Measurements from ENCODE around the gene ITIH4.
A peak's percentile ranks its signal among the peaks of the same experiment; 100 is the strongest.
"Not testable (repeated sequence)": the region's sequence is repeated elsewhere in the genome, so short reads cannot be mapped to it uniquely, and the experiment has no call there.

The ITIH4 gene

GRCh38 chr3:52783211-52783555, 47.3 kb downstream of the ITIH4 start:
- DNase-seq (ENCODE audit: low spot score): no peak

GRCh38 chr3:52782412-52783210, 47.9 kb downstream of the ITIH4 start:
- DNase-seq (ENCODE audit: low spot score): no peak

- DNase-seq (ENCODE audit: low spot score): no peak
These were observed 48.7 kb downstream of the ITIH4 start for GRCh38 chr3:52781741-52782140.

- no peak for DNase-seq (ENCODE audit: low spot score)
These were observed 50.5 kb downstream of the ITIH4 start for GRCh38 chr3:52779837-52780585.

- peak; percentile 57 for DNase-seq (ENCODE audit: low spot score)
These were observed 51.2 kb downstream of the ITIH4 start for GRCh38 chr3:52779011-52779836.

GRCh38 chr3:52777959-52778805, 52.3 kb downstream of the ITIH4 start:
- DNase-seq (ENCODE audit: low spot score): no peak

- no peak for DNase-seq (ENCODE audit: low spot score)
These were observed 53.1 kb downstream of the ITIH4 start, which contains the start of gene ITIH1 for GRCh38 chr3:52777127-52777958. TSS of gene ITIH1 (plus strand) at chr3:52777599. CDS start at chr3:52777616, 17 bp downstream.

- DNase-seq (ENCODE audit: low spot score): not testable (repeated sequence)
These were observed 54.0 kb downstream of the ITIH4 start for GRCh38 chr3:52776486-52776885.

- no peak for DNase-seq (ENCODE audit: low spot score)
These were observed 54.6 kb downstream of the ITIH4 start for GRCh38 chr3:52775877-52776276.

GRCh38 chr3:52774901-52775864, 55.3 kb downstream of the ITIH4 start:
- no peak for DNase-seq (ENCODE audit: low spot score)

GRCh38 chr3:52774066-52774713, 56.3 kb downstream of the ITIH4 start:
- no peak for DNase-seq (ENCODE audit: low spot score)

GRCh38 chr3:52773361-52774065, 57.0 kb downstream of the ITIH4 start:
- DNase-seq (ENCODE audit: low spot score): no peak

GRCh38 chr3:52771702-52772101, 58.8 kb downstream of the ITIH4 start:
- DNase-seq (ENCODE audit: low spot score): no peak

GRCh38 chr3:52771334-52771681, 59.2 kb downstream of the ITIH4 start:
- no peak for DNase-seq (ENCODE audit: low spot score)

- peak; percentile 89 for DNase-seq (ENCODE audit: low spot score)
These were observed 59.8 kb downstream of the ITIH4 start, which contains the start of gene NEK4 for GRCh38 chr3:52770496-52771333. TSS of gene NEK4 (minus strand) at chr3:52770940. CDS start at chr3:52770746, 194 bp downstream.

- DNase-seq (ENCODE audit: low spot score): no peak
These were observed 60.6 kb downstream of the ITIH4 start for GRCh38 chr3:52769786-52770455.

- DNase-seq (ENCODE audit: low spot score): no peak
These were observed 67.0 kb downstream of the ITIH4 start for GRCh38 chr3:52763466-52763865.
